ENCODE data around the gene MATK.

The MATK gene

GRCh38 chr19:3753631-3754410, 32.4 kb downstream of the MATK start:
- DNase-seq (ENCODE audit: low spot score): no peak
- H3K36me3 ChIP-seq (replicated peaks in 1 of 2; ENCODE audit: control insufficient read depth in 2 of 2, insufficient read depth in 2 of 2, low read length in 2 of 2): peaks cover 12 to 29% of the 10 kb centered on the region in 2 donors
- H3K79me1 ChIP-seq (ENCODE audit: low read depth, low read length): peaks cover 5% of the 10 kb centered on the region
- H2BK12ac ChIP-seq (ENCODE audit: low read length): peak overlapping the region; percentile 58
- no peaks in the 10 kb centered on the region for H3K9me3 ChIP-seq (replicated peaks in 1 of 2; ENCODE audit: control insufficient read depth in 2 of 2, insufficient read depth in 1 of 2, low read depth in 1 of 2, low read length in 2 of 2)
- no peak overlapping the region for H3K9ac ChIP-seq (ENCODE audit: low read depth, low read length, poor library complexity)
- H3K27ac ChIP-seq (replicated peaks; ENCODE audit: low read length): no peak overlapping the region
- H2AFZ ChIP-seq (ENCODE audit: low read length): no peak overlapping the region
- H3K18ac ChIP-seq (ENCODE audit: low read length): no peak overlapping the region
- no peak overlapping the region for H4K91ac ChIP-seq (ENCODE audit: low read depth, low read length, poor library complexity)
- no peaks in the 10 kb centered on the region for H3K27me3 ChIP-seq (ENCODE audit: control insufficient read depth in 3 of 3, insufficient read depth in 3 of 3, low read depth in 1 of 3, low read length in 3 of 3)
- no CpG with 5 or more reads among the region's 51 CpGs for WGBS, 2 donors (ENCODE audit: extremely low coverage in 2 of 2, insufficient read length in 2 of 2, insufficient replicate concordance in 1 of 2)
- H3K23ac ChIP-seq (ENCODE audit: low read depth, low read length, poor library complexity): no peak overlapping the region
- no peak overlapping the region for H3K14ac ChIP-seq (ENCODE audit: low read length)
- H3K4me3 ChIP-seq (ENCODE audit: low read length in 2 of 2): no peak overlapping the region
- no peak overlapping the region for H2BK120ac ChIP-seq (ENCODE audit: low read depth, low read length)
- H2BK15ac ChIP-seq (ENCODE audit: low read length): no peak overlapping the region
- H4K8ac ChIP-seq (ENCODE audit: low read depth, low read length): peak overlapping the region; percentile 43
- H3K4me2 ChIP-seq (ENCODE audit: insufficient read depth, low read length, poor library complexity, severe bottlenecking): no peak overlapping the region
- no peaks in the 10 kb centered on the region for H3K4me1 ChIP-seq (ENCODE audit: control insufficient read depth in 2 of 2, insufficient read depth in 1 of 2, low read depth in 1 of 2, low read length in 2 of 2)
- no peak overlapping the region for H3K4ac ChIP-seq (ENCODE audit: low read length)
- no peak overlapping the region for H2AK5ac ChIP-seq (ENCODE audit: low read depth, low read length)
- H2BK5ac ChIP-seq (ENCODE audit: low read length): no peak overlapping the region

GRCh38 chr19:3752492-3752891, 33.7 kb downstream of the MATK start:
- Histone ChIP-seq H3K4me2 (ENCODE audit: insufficient read depth, low read length, poor library complexity, severe bottlenecking) (no peak overlapping the region), H2BK120ac (ENCODE audit: low read depth, low read length) (no peak overlapping the region), H4K8ac (ENCODE audit: low read depth, low read length) (no peak overlapping the region), H2BK12ac (ENCODE audit: low read length) (no peak overlapping the region), H2AFZ (ENCODE audit: low read length) (no peak overlapping the region), H3K4ac (ENCODE audit: low read length) (no peak overlapping the region), H2BK15ac (ENCODE audit: low read length) (no peak overlapping the region), H3K4me1 (ENCODE audit: control insufficient read depth in 2 of 2, insufficient read depth in 1 of 2, low read depth in 1 of 2, low read length in 2 of 2) (no peaks in the 10 kb centered on the region), H3K14ac (ENCODE audit: low read length) (no peak overlapping the region), H3K27ac (replicated peaks; ENCODE audit: low read length) (no peak overlapping the region), H3K23ac (ENCODE audit: low read depth, low read length, poor library complexity) (peak overlapping the region; percentile 43), H3K9me3 (replicated peaks in 1 of 2; ENCODE audit: control insufficient read depth in 2 of 2, insufficient read depth in 1 of 2, low read depth in 1 of 2, low read length in 2 of 2) (no peaks in the 10 kb centered on the region), H3K27me3 (ENCODE audit: control insufficient read depth in 3 of 3, insufficient read depth in 3 of 3, low read depth in 1 of 3, low read length in 3 of 3) (no peaks in the 10 kb centered on the region), H3K36me3 (replicated peaks in 1 of 2; ENCODE audit: control insufficient read depth in 2 of 2, insufficient read depth in 2 of 2, low read length in 2 of 2) (peaks cover 12 to 19% of the 10 kb centered on the region in 2 donors), H3K4me3 (ENCODE audit: low read length in 2 of 2) (no peak overlapping the region), H2AK5ac (ENCODE audit: low read depth, low read length) (no peak overlapping the region), H4K91ac (ENCODE audit: low read depth, low read length, poor library complexity) (no peak overlapping the region), H3K9ac (ENCODE audit: low read depth, low read length, poor library complexity) (no peak overlapping the region), H3K79me1 (ENCODE audit: low read depth, low read length) (peaks cover 5% of the 10 kb centered on the region), H2BK5ac (ENCODE audit: low read length) (peak overlapping the region; percentile 53), H3K18ac (ENCODE audit: low read length) (no peak overlapping the region)
- WGBS, 2 donors (ENCODE audit: extremely low coverage in 2 of 2, insufficient read length in 2 of 2, insufficient replicate concordance in 1 of 2): no CpG with 5 or more reads among the region's 25 CpGs
- DNase-seq (ENCODE audit: low spot score): no peak

- H2AK5ac ChIP-seq (ENCODE audit: low read depth, low read length): no peak overlapping the region
- no peak overlapping the region for H3K4me2 ChIP-seq (ENCODE audit: insufficient read depth, low read length, poor library complexity, severe bottlenecking)
- H3K4me3 ChIP-seq (ENCODE audit: low read length in 2 of 2): no peak overlapping the region
- WGBS, 2 donors (ENCODE audit: extremely low coverage in 2 of 2, insufficient read length in 2 of 2, insufficient replicate concordance in 1 of 2): no CpG with 5 or more reads among the region's 30 CpGs
- no peak overlapping the region for H3K27ac ChIP-seq (replicated peaks; ENCODE audit: low read length)
- H3K14ac ChIP-seq (ENCODE audit: low read length): peak overlapping the region; percentile 56
- no peak overlapping the region for H4K91ac ChIP-seq (ENCODE audit: low read depth, low read length, poor library complexity)
- no peak overlapping the region for H3K18ac ChIP-seq (ENCODE audit: low read length)
- no peak overlapping the region for H4K8ac ChIP-seq (ENCODE audit: low read depth, low read length)
- H3K36me3 ChIP-seq (replicated peaks in 1 of 2; ENCODE audit: control insufficient read depth in 2 of 2, insufficient read depth in 2 of 2, low read length in 2 of 2): peaks cover 12 to 15% of the 10 kb centered on the region in 2 donors
- H3K27me3 ChIP-seq (ENCODE audit: control insufficient read depth in 3 of 3, insufficient read depth in 3 of 3, low read depth in 1 of 3, low read length in 3 of 3): no peaks in the 10 kb centered on the region
- no peaks in the 10 kb centered on the region for H3K4me1 ChIP-seq (ENCODE audit: control insufficient read depth in 2 of 2, insufficient read depth in 1 of 2, low read depth in 1 of 2, low read length in 2 of 2)
- no peak for DNase-seq (ENCODE audit: low spot score)
- no peak overlapping the region for H2BK15ac ChIP-seq (ENCODE audit: low read length)
- no peak overlapping the region for H2BK120ac ChIP-seq (ENCODE audit: low read depth, low read length)
- peak overlapping the region; percentile 44 for H3K9ac ChIP-seq (ENCODE audit: low read depth, low read length, poor library complexity)
- H2BK5ac ChIP-seq (ENCODE audit: low read length): no peak overlapping the region
- no peaks in the 10 kb centered on the region for H3K9me3 ChIP-seq (replicated peaks in 1 of 2; ENCODE audit: control insufficient read depth in 2 of 2, insufficient read depth in 1 of 2, low read depth in 1 of 2, low read length in 2 of 2)
- H3K79me1 ChIP-seq (ENCODE audit: low read depth, low read length): peaks cover 7% of the 10 kb centered on the region
- H2AFZ ChIP-seq (ENCODE audit: low read length): no peak overlapping the region
- H3K23ac ChIP-seq (ENCODE audit: low read depth, low read length, poor library complexity): no peak overlapping the region
- H3K4ac ChIP-seq (ENCODE audit: low read length): no peak overlapping the region
- H2BK12ac ChIP-seq (ENCODE audit: low read length): no peak overlapping the region
Measured at GRCh38 chr19:3751236-3751635, 34.9 kb downstream of the MATK start.

- no peak overlapping the region for H3K18ac ChIP-seq (ENCODE audit: low read length)
- H3K27ac ChIP-seq (replicated peaks; ENCODE audit: low read length): no peak overlapping the region
- DNase-seq (ENCODE audit: low spot score): no peak
- no peak overlapping the region for H2AFZ ChIP-seq (ENCODE audit: low read length)
- H3K4me3 ChIP-seq (ENCODE audit: low read length in 2 of 2): no peak overlapping the region
- H2AK5ac ChIP-seq (ENCODE audit: low read depth, low read length): no peak overlapping the region
- H4K91ac ChIP-seq (ENCODE audit: low read depth, low read length, poor library complexity): no peak overlapping the region
- no peak overlapping the region for H2BK15ac ChIP-seq (ENCODE audit: low read length)
- H2BK12ac ChIP-seq (ENCODE audit: low read length): no peak overlapping the region
- no CpG with 5 or more reads among the region's 2 CpGs for WGBS, 2 donors (ENCODE audit: extremely low coverage in 2 of 2, insufficient read length in 2 of 2, insufficient replicate concordance in 1 of 2)
- no peaks in the 10 kb centered on the region for H3K27me3 ChIP-seq (ENCODE audit: control insufficient read depth in 3 of 3, insufficient read depth in 3 of 3, low read depth in 1 of 3, low read length in 3 of 3)
- no peak overlapping the region for H3K9ac ChIP-seq (ENCODE audit: low read depth, low read length, poor library complexity)
- no peak overlapping the region for H3K23ac ChIP-seq (ENCODE audit: low read depth, low read length, poor library complexity)
- no peak overlapping the region for H3K14ac ChIP-seq (ENCODE audit: low read length)
- H3K79me1 ChIP-seq (ENCODE audit: low read depth, low read length): peaks cover 7% of the 10 kb centered on the region
- no peaks in the 10 kb centered on the region for H3K4me1 ChIP-seq (ENCODE audit: control insufficient read depth in 2 of 2, insufficient read depth in 1 of 2, low read depth in 1 of 2, low read length in 2 of 2)
- H3K36me3 ChIP-seq (replicated peaks in 1 of 2; ENCODE audit: control insufficient read depth in 2 of 2, insufficient read depth in 2 of 2, low read length in 2 of 2): peaks cover 12 to 15% of the 10 kb centered on the region in 2 donors
- H2BK5ac ChIP-seq (ENCODE audit: low read length): peak overlapping the region; percentile 13
- no peaks in the 10 kb centered on the region for H3K9me3 ChIP-seq (replicated peaks in 1 of 2; ENCODE audit: control insufficient read depth in 2 of 2, insufficient read depth in 1 of 2, low read depth in 1 of 2, low read length in 2 of 2)
- no peak overlapping the region for H4K8ac ChIP-seq (ENCODE audit: low read depth, low read length)
- H3K4ac ChIP-seq (ENCODE audit: low read length): no peak overlapping the region
- H2BK120ac ChIP-seq (ENCODE audit: low read depth, low read length): no peak overlapping the region
- H3K4me2 ChIP-seq (ENCODE audit: insufficient read depth, low read length, poor library complexity, severe bottlenecking): no peak overlapping the region
Measured at GRCh38 chr19:3750211-3750610, 36.0 kb downstream of the MATK start.

Data from neuronal stem cell (in vitro differentiated cells).